ENCODE data around the gene MMP10.

- no peak for TF ChIP-seq YY1 (IDR thresholded peaks at IDR 0.05; ENCODE audit: insufficient read depth, insufficient read length)
- TF ChIP-seq ZNF274 (IDR thresholded peaks at IDR 0.05; ENCODE audit: low read depth, low read length) = no peak
- no peak for TF ChIP-seq SUZ12 (IDR thresholded peaks at IDR 0.05; ENCODE audit: extremely low read depth, insufficient read depth, insufficient read length)
Observed at GRCh38 chr11:102771351-102771750, 9.1 kb downstream of the MMP10 start.
